ENCODE data around the gene COLEC12.

The COLEC12 gene

GRCh38 chr18:505483-506122, 5.1 kb upstream of the COLEC12 start:
- DNase-seq = no peak

GRCh38 chr18:501406-501714, 859 bp upstream of the COLEC12 start:
- DNase-seq = no peak

- no peak for DNase-seq
These were observed 497 bp downstream of the COLEC12 start for GRCh38 chr18:499776-500631.

DNA sequence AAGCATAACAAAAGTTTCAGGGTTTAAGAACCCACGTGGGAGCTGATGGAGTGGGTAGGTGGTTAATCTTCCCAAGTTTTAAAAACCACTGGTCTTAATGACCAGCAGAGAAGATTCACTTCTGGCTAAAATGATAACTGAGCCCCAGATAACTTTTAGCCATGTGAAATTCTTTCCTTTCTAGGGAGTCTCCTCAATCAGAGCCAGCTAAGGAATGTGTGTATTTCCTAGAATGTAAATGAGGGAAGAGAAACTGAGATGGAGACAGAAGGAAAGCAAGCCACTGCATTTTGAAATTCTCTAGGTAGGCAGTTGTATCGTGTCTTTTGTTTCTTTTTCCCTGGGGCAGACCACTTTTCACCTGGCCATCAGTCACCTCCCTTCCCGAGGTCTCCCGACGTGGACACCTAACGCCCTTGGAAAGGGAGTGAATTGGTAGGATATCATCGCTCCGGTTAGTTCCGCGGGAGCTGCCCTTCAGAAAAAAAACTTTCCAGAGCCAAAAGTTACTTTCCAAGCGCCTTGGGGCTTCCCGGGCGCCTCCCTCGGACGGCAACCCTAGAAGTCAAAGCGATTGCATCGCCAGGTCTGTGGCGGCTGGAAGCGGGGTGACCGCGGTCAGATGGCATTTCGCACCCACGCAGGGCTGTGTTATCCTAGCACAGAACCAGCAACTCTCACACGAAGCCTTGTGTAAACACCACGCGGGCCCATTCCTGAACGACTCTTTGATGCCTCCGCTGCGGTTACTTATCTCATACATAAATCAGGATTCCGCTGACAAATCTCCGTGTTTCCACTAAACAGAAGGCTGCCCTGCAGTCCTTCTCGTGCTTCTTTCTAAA, 1.3 kb downstream of the COLEC12 start:
- DNase-seq = no peak

DNA sequence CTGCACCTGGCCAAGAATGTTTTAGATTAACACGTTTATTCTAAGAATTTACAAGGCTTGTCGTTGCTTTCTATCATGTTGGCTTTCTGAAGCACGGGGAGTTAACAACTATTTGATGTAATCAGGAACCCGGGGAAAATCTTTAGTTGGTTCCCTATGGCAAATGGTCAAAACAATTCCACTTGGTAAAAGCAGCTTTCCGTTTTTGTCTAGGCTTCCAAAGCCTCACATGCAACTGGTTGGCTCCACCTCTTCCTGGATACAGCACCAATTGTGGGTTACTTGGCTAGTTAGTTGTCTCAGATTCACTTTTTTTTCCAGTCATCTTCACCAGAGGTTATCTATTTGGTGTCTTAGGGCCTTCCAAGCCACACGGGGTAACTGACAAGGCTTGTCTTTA, 2.8 kb downstream of the COLEC12 start:
- DNase-seq = no peak

GRCh38 chr18:495452-495851, 5.0 kb downstream of the COLEC12 start:
- DNase-seq = no peak

- no peak for DNase-seq
These were observed 5.5 kb downstream of the COLEC12 start for GRCh38 chr18:495017-495416.

GRCh38 chr18:493986-494983, 6.2 kb downstream of the COLEC12 start:
- DNase-seq = no peak

GRCh38 chr18:492451-492850, 8.1 kb downstream of the COLEC12 start:
- no peak for DNase-seq

DNA sequence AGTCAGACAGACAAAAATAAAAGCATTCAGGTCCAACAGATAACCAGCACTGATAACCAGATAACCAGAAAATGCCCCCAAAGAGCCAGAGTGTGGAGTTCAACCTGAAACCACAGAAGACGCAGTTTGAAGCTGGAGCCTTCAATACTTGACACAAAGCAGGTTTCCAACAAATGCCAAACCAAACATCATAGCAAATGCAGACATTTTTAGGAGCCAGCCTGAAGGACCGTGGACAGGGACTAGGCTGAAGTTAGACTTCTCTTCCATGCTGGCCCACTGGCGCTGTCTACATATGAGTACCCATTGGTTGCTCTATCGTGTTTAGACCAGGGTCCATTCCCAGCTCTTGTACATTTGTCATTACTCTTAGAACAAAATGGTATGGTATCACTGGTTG, 9.9 kb downstream of the COLEC12 start:
- no peak for DNase-seq

- no peak for DNase-seq
These were observed 10.5 kb downstream of the COLEC12 start for GRCh38 chr18:490024-490366.

GRCh38 chr18:489244-490023, 11.1 kb downstream of the COLEC12 start:
- no peak for DNase-seq

- no peak for DNase-seq
These were observed 13.4 kb downstream of the COLEC12 start for GRCh38 chr18:486929-487740.

DNA sequence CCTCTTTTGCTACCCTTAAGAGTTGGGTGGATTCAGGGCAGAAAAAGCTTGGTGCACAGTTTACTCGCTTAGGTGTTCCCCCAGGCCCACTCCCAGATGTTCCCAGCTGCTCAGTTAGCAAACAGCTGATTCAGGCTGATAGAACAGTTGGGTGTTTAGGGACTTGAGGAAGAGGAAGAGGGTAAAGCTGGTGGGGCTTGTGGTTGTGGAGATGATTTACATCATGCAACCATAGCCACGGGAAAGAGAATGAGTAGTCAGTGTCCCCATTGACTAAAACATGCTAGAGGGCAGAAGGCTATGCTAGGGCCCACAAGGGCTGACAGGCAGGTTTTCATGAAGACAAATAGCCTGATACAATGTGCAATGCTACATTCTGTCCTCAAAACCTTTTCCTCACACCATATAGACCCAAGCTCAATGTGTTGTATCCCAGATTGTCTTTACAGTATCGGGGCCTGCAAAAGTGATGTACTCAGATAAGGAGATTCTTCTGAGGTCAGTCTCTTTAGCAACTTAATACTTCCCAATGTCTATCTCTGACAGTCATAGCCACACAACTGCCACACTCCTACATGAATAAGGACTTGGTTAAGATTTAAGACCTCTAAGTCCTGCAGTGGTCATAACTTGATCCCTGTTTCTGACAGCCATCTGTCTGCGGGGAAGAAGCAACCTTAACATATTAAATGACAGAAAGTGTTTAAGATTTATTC, 15.6 kb downstream of the COLEC12 start:
- DNase-seq = peak; percentile 80

DNA sequence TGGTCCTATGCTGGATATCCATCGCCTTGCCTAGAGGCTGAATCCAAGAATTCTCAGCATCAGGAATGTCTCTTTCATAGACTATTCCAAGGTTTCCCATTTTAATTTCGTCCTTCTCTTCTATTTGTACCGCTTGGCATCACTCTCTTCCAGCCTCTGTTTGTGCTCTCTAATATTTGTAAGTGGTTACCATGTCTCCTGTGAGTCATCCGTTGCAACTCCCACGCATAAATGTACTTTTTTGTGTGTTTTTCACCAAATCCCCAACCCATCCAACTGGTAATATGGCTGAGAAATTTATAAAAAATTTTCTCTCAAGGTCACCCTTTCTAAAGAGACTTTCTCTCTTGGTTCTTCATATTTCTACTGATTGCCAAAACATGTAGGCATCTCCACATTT, 21.8 kb downstream of the COLEC12 start:
- DNase-seq = peak; percentile 4

DNA sequence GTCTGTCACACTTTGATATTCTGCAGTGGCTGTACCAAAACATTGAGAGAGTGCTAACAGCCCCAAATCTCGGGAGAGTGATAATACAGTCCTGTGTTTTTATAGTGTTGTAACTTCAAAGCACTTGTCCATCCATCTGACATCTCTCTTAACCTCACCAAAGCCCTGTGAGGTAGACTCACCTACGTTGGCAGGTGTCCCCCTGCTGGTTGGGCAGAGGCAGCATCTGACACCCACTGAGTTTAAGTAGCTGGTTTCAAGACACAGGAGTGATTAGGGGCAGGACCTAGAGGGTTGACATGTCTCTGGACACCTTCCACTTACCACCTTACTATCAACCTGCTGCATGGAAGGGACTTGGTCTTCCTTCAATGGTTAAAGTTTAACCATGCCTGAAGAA, 22.9 kb downstream of the COLEC12 start:
- peak; percentile 12 for DNase-seq

GRCh38 chr18:476251-476664, 24.2 kb downstream of the COLEC12 start:
- DNase-seq = no peak

DNA sequence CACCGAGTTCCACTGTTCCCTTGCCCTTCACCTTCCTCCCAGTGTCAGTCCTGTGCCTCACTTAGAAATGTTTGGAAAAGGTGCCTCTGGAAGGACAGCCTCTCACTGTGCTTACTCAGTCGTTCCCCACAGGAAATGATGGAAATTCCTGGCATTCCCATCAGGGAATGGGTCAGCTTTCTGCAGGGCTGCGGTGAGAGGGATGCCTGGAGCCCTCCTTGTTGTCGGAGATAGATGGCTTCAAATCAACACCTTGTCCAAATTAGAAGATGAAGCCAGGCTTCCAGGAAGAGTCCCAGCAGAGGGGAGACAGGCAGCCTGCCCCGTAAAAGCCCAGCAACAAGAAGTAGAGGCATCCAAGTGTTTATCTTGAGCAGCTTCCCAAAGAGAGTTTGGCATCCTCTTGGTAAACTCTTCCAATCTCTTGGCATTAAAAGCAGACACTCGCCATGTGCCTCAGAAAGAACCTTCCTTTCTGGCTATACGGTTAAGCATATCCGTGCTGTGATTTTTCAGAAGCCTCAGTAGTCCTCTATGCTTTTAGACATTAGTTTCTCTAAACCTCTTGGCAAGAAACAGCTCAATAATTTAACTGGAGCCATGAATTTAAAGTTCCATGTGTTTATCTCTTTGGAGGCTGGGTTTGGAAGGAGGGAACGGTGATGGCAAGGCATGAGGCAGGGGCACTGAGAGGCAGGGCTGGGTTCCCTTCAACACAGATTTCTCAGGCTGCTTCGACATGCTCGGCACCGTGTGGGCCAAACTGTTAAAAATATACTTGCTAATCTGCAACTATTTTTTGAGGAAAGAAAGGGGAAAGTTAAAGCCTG, 25.1 kb downstream of the COLEC12 start:
- DNase-seq = no peak

DNA sequence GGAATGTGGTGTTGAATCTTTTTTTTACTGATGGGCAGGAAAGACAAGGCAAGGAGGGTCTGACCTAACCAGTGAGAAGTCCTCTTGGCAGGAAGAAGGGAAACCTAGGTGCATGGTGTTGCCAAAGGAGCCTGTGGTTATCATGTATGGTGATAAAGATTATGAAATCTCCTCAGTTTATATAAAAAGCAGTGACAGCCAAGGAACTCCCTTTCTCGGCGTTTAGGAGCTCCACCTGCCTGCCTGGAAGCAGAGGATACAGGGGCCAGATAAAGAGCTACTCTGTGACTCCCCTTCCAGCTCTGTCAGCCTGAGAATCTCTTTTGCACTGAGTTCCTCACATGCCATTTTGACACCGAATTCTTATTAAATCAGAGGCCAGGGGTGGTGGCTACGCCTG, 26.1 kb downstream of the COLEC12 start:
- DNase-seq = no peak

Data from OCI-M1 (cell line).